K562 (cell line): ENCODE results near the gene EEF2K. TPM values are rescaled to one million over a fixed set of nuclear protein-coding genes. Genes with fewer than 3 reads are reported as not detected.

Experiments used
- ATAC-seq: fragments of 200-7000 bp; cut with Tn5 transposase; 3 replicates; pipeline ENCODE4 v1.9.1; 2020; ENCODE audit warnings: moderate library complexity
- BruUV-seq: library from RNA; stranded (reverse); fragments of 400-500 nt; replicated peaks from 2 replicates; lab custom pipeline; 2021; lab: Mats Ljungman, UMichigan
- CTCF ChIA-PET: fragments of 300-600 bp; formaldehyde crosslinking; extraction: SDS; loops from one replicate; lab custom pipeline; 2021; ENCODE audit warnings: low intra/inter-chr PET ratio; lab: Yijun Ruan, JAX
- POLR2A ChIA-PET: fragments of 300-600, 350-650 bp; sonication (Branson Sonifier 250); formaldehyde crosslinking; extraction: SDS; loops from one replicate; lab custom pipeline; 2021; ENCODE audit warnings: antibody characterized with exemption, inconsistent platforms; lab: Yijun Ruan, JAX
- DNase-seq, 4 experiments: peaks; one replicate each; pipeline versions ENCODE4 v3.0.0 to v3.0.0-alpha.2; 2011 to 2018; ENCODE audit warnings: low spot score in 3 of 4, mixed read lengths in 3 of 4; ENCODE audit errors: extremely low read depth in 1 of 4
- FAIRE-seq: peaks from 2 replicates; lab custom pipeline; 2011; peaks lifted over from hg19 to GRCh38; lab: Jason Lieb, UNC
- H2AFZ ChIP-seq: 2 replicates; pipeline ENCODE4 v1.6.0; 2011; ENCODE audit warnings: low read depth, low read length, control low read depth, inconsistent platforms
- H3K27ac ChIP-seq: fragments of 200-600 bp; 3 replicates; pipeline ENCODE4 v1.8.0; 2011; ENCODE audit warnings: low read depth, mild to moderate bottlenecking, control low read depth, inconsistent platforms, low read length, moderate library complexity, mixed read lengths; ENCODE audit errors: extremely low read depth
- H3K27me3 ChIP-seq, 2 experiments: fragments of 300-600 bp in 1 of 2; 2 replicates in 1 of 2; 3 replicates in 1 of 2; pipeline versions ENCODE4 v1.6.0 to v1.8.0; 2011; ENCODE audit warnings: inconsistent platforms in 2 of 2, low read length in 2 of 2, mild to moderate bottlenecking in 1 of 2, mixed read lengths in 1 of 2, moderate library complexity in 1 of 2; ENCODE audit not compliant: control insufficient read depth in 2 of 2, insufficient read depth in 2 of 2
- H3K36me3 ChIP-seq: fragments of 300-600 bp; 3 replicates; pipeline ENCODE4 v1.8.0; 2011; ENCODE audit warnings: mild to moderate bottlenecking, low read length, inconsistent platforms; ENCODE audit not compliant: control insufficient read depth, insufficient read depth
- H3K4me1 ChIP-seq, 2 experiments: fragments of 200-600 bp in 1 of 2; replicated peaks in 1 of 2; 2 replicates in 1 of 2; 3 replicates in 1 of 2; pipeline versions ENCODE4 v1.5.1 to v1.8.0; 2011; ENCODE audit warnings: inconsistent platforms in 2 of 2, low read length in 2 of 2, mild to moderate bottlenecking in 1 of 2, mixed read lengths in 1 of 2, moderate library complexity in 1 of 2; ENCODE audit not compliant: control insufficient read depth in 2 of 2, insufficient read depth in 2 of 2
- H3K4me2 ChIP-seq: 2 replicates; pipeline ENCODE4 v1.6.1; 2011; ENCODE audit warnings: low read length, control low read depth, inconsistent platforms, mixed read lengths; ENCODE audit not compliant: insufficient read depth
- H3K4me3 ChIP-seq: fragments of 200-600 bp; sonication (generic), shearing (Covaris generic); 2 replicates; pipeline ENCODE4 v1.5.1; 2016; ENCODE audit warnings: control low read depth, inconsistent platforms
- H3K79me2 ChIP-seq: fragments of 200-600 bp; 3 replicates; pipeline ENCODE4 v1.8.0; 2011; ENCODE audit warnings: low read length, inconsistent platforms; ENCODE audit not compliant: control insufficient read depth, insufficient read depth
- H3K9ac ChIP-seq, 2 experiments: 2 replicates each; pipeline versions ENCODE4 v1.6.0 to v1.6.1; 2011; ENCODE audit warnings: low read depth in 2 of 2, low read length in 2 of 2, control low read depth in 1 of 2, inconsistent platforms in 1 of 2, mild to moderate bottlenecking in 1 of 2, mixed read lengths in 1 of 2; ENCODE audit not compliant: insufficient read depth in 1 of 2
- H3K9me1 ChIP-seq: one replicate; pipeline ENCODE4 v1.6.0; 2011; ENCODE audit warnings: inconsistent platforms, mild to moderate bottlenecking, low read length, moderate library complexity; ENCODE audit not compliant: control insufficient read depth, insufficient read depth
- H3K9me3 ChIP-seq: replicated peaks from 2 replicates; pipeline ENCODE4 v1.5.1; 2011; ENCODE audit warnings: low read depth, low read length, inconsistent platforms; ENCODE audit not compliant: control insufficient read depth, insufficient read depth
- H4K20me1 ChIP-seq: replicated peaks from 2 replicates; pipeline ENCODE4 v1.6.1; 2011; ENCODE audit warnings: low read length, inconsistent platforms, mixed read lengths; ENCODE audit not compliant: control insufficient read depth, insufficient read depth
- BCOR ChIP-seq: fragments of 450-650 bp; IDR thresholded peaks from 2 replicates; pipeline ENCODE4 v1.6.1; 2016
- BDP1 ChIP-seq: IDR thresholded peaks from 3 replicates; pipeline ENCODE4 v1.6.1; 2011; ENCODE audit not compliant: insufficient read length, insufficient read depth
- CBX2 ChIP-seq: fragments of 200-600 bp; sonication (generic); IDR thresholded peaks from one replicate; pipeline ENCODE4 v1.6.1; 2012; ENCODE audit warnings: mild to moderate bottlenecking, low read length, inconsistent platforms; ENCODE audit not compliant: insufficient read depth, poor library complexity, severe bottlenecking
- CHD1 ChIP-seq: fragments of 200-600 bp; sonication (generic); IDR thresholded peaks from one replicate; pipeline ENCODE4 v1.6.1; 2012; ENCODE audit warnings: mild to moderate bottlenecking, moderate library complexity, low read length, inconsistent platforms
- ETS2 ChIP-seq: IDR thresholded peaks from 2 replicates; pipeline ENCODE4 v1.6.1; 2016; ENCODE audit warnings: borderline replicate concordance, missing genetic modification characterization, mild to moderate bottlenecking, moderate library complexity, missing compliant biosample characterization; ENCODE audit not compliant: poor library complexity, severe bottlenecking
- HDAC2 ChIP-seq: fragments of 450-650 bp; IDR thresholded peaks from 2 replicates; pipeline ENCODE4 v1.6.1; 2016; ENCODE audit warnings: mild to moderate bottlenecking
- JUNB ChIP-seq: fragments of 450-650 bp; formaldehyde crosslinking; conservative IDR thresholded peaks from 2 replicates; pipeline ENCODE4 v1.4.0; 2020; ENCODE audit warnings: mild to moderate bottlenecking
- NEUROD1 ChIP-seq: fragments of 150-350 bp; IDR thresholded peaks from 2 replicates; pipeline ENCODE4 v1.6.1; 2014; ENCODE audit warnings: borderline replicate concordance, low read length, low read depth; ENCODE audit not compliant: partially characterized antibody
- NR2C1 ChIP-seq, 2 experiments: fragments of 450-650 bp; IDR thresholded peaks; 2 replicates each; pipeline ENCODE4 v1.6.1; 2017; ENCODE audit warnings: mild to moderate bottlenecking in 2 of 2, antibody characterized with exemption in 1 of 2, inconsistent platforms in 1 of 2, missing compliant biosample characterization in 1 of 2, missing genetic modification characterization in 1 of 2
- POLR2G ChIP-seq: fragments of 200-400 bp; formaldehyde crosslinking; IDR thresholded peaks from 2 replicates; pipeline ENCODE4 v1.6.1; 2017; ENCODE audit warnings: low read depth, mild to moderate bottlenecking, antibody characterized with exemption, low read length, moderate library complexity
- RAD21 ChIP-seq, 2 experiments: fragments of 250-450 bp in 1 of 2; fragments of 450-650 bp in 1 of 2; sonication (Bioruptor Pico) in 1 of 2; formaldehyde crosslinking in 1 of 2; IDR thresholded peaks in 1 of 2; conservative IDR thresholded peaks in 1 of 2; 2 replicates each; pipeline versions ENCODE4 v1.4.0 to v1.8.0; 2020 to 2022; ENCODE audit warnings: mild to moderate bottlenecking in 2 of 2, moderate library complexity in 1 of 2
- RBFOX2 ChIP-seq: fragments of 200-400 bp; formaldehyde crosslinking; IDR thresholded peaks from 2 replicates; pipeline ENCODE4 v1.6.1; 2017; ENCODE audit warnings: low read depth, mild to moderate bottlenecking, low read length, moderate library complexity
- SMARCA4 ChIP-seq: fragments of 450-650 bp; IDR thresholded peaks from 2 replicates; pipeline ENCODE4 v1.6.1; 2016
- TAF1 ChIP-seq: IDR thresholded peaks from 2 replicates; pipeline ENCODE4 v1.6.1; 2011; ENCODE audit warnings: mild to moderate bottlenecking, low read length, moderate library complexity; ENCODE audit not compliant: insufficient read depth, control insufficient read depth, severe bottlenecking; ENCODE audit errors: extremely low read depth
- TRIM28 ChIP-seq: fragments of 450-650 bp; IDR thresholded peaks from 2 replicates; pipeline ENCODE4 v1.6.1; 2017
- WHSC1 ChIP-seq: IDR thresholded peaks from one replicate; pipeline ENCODE4 v1.6.1; 2012; ENCODE audit warnings: low read length, control low read depth, inconsistent platforms
- ZBTB7A ChIP-seq: IDR thresholded peaks from 2 replicates; pipeline ENCODE4 v1.6.1; 2011; ENCODE audit warnings: low read depth, mild to moderate bottlenecking, low read length, moderate library complexity, borderline replicate concordance; ENCODE audit not compliant: control insufficient read depth
- ZKSCAN1 ChIP-seq: fragments of 150-350 bp; IDR thresholded peaks from 2 replicates; pipeline ENCODE4 v1.6.1; 2016; ENCODE audit warnings: low read depth, low read length
- ZNF140 ChIP-seq: fragments of 250-450 bp; sonication (Bioruptor Pico); IDR thresholded peaks from 2 replicates; pipeline ENCODE4 v1.8.0; 2021; ENCODE audit warnings: moderate library complexity, mild to moderate bottlenecking, inconsistent platforms
- ZNF165 ChIP-seq: fragments of 250-450 bp; sonication (Bioruptor Pico); IDR thresholded peaks from 2 replicates; pipeline ENCODE4 v1.4.0; 2020; ENCODE audit warnings: borderline replicate concordance
- ZNF23 ChIP-seq: fragments of 250-450 bp; sonication (Bioruptor Pico); IDR thresholded peaks from 2 replicates; pipeline ENCODE4 v1.4.0; 2020; ENCODE audit warnings: mild to moderate bottlenecking
- WGBS: fragments of 100-300 bp; shearing (Covaris generic); methylation state at CpG from one replicate; pipeline ENCODE4 v1.1.6; 2016; ENCODE audit warnings: low coverage, mixed read lengths; ENCODE audit not compliant: insufficient coverage; ENCODE audit errors: missing lambda C conversion rate; 5-methylcytosine and 5-hydroxymethylcytosine counted together
- in situ Hi-C: fragments of 300-500 bp; cut with MboI; formaldehyde crosslinking; loops from 4 replicates; pipeline ENCODE4 v1.15.0; 2018; ENCODE audit warnings: inconsistent platforms, mixed read lengths
- intact Hi-C: fragments of 100-400 bp; cut with micrococcal nuclease; formaldehyde crosslinking; loops from 2 replicates; pipeline ENCODE4 v1.14.2; 2022
- polyA plus RNA-seq, 8 experiments: library from polyadenylated mRNA; depleted of rRNA in 4 of 8; stranded (reverse) in 5 of 8; unstranded in 3 of 8; fragments of >200 nt; fragmentation: Nextera tagmentation in 2 of 8; fragmentation: Illumina TruSeq in 1 of 8; extraction: Ambion mirVana in 2 of 8; extraction: Trizol in 1 of 8; gene quantifications; 2 replicates each; pipeline versions ENCODE4 v1.2.1 to v1.2.3, GENCODE V29; 2011 to 2014; ENCODE audit warnings: inconsistent platforms in 1 of 8, missing spikeins in 1 of 8
- total RNA-seq, 7 experiments: library from RNA; depleted of rRNA in 6 of 7; stranded (reverse); fragments of >200 nt in 6 of 7; fragmentation: Illumina TruSeq in 2 of 7; extraction: Trizol in 2 of 7; gene quantifications; 2 replicates each; pipeline versions ENCODE4 v1.2.1 to v1.2.3, GENCODE V29; 2011 to 2021; ENCODE audit warnings: low replicate concordance in 1 of 7

EEF2K gene
- total and polyA plus RNA-seq, 9 of the 15 experiments (the other 6 are each of a cell fraction or from before 2014, with no cell fraction given), result 3.0 to 35.2 (median 12.2) TPM

GRCh38 chr16:22265351-22265750 is 59.3 kb downstream of the EEF2K start (continued):
- TF ChIP-seq ZKSCAN1, result no peak
- no peak for TF ChIP-seq ETS2
- no peak for TF ChIP-seq SMARCA4
- no peak for TF ChIP-seq TAF1
- no peak for TF ChIP-seq ZBTB7A
- no peak for TF ChIP-seq HDAC2
- TF ChIP-seq ZNF23 (CRISPR knock-in tag), result no peak
- TF ChIP-seq ZNF140 (CRISPR knock-in tag), result no peak
- no peak for TF ChIP-seq NEUROD1
- no peak for TF ChIP-seq CBX2
- no peak for TF ChIP-seq WHSC1
- TF ChIP-seq CHD1, result no peak
- no peak for TF ChIP-seq RAD21 (CRISPR knock-in tag; conservative IDR thresholded peaks at IDR 0.05 in 1 of 2, IDR thresholded peaks at IDR 0.05 in 1 of 2)
- TF ChIP-seq, all 486 proteins: peak for 0

GRCh38 chr16:22266546-22266945 is 60.5 kb downstream of the EEF2K start:
- no peak overlapping the region for H2AFZ ChIP-seq
- no peaks in the 10 kb centered on the region for H3K9me3 ChIP-seq
- no peak overlapping the region for H3K4me2 ChIP-seq
- H4K20me1 ChIP-seq, result no peaks in the 10 kb centered on the region
- CTCF ChIA-PET, result no interaction called here
- BruUV-seq, result no TSS peak
- H3K9me1 ChIP-seq, result no peaks in the 10 kb centered on the region
- no peak overlapping the region for H3K4me3 ChIP-seq
- in situ Hi-C loops, result no loop called here
- no peak for TF ChIP-seq NR2C1 (IDR thresholded peaks at IDR 0.05)
- no peak for TF ChIP-seq NR2C1 (tag; IDR thresholded peaks at IDR 0.05)
- no peak for TF ChIP-seq ZNF140 (CRISPR knock-in tag)
- TF ChIP-seq BDP1, result no peak
- TF ChIP-seq POLR2G, result peak; percentile 46; the same call in 1 of the 2 replicates
- TF ChIP-seq JUNB (CRISPR knock-in tag), result no peak
- no peak for TF ChIP-seq ZNF165 (CRISPR knock-in tag)
- no peak for TF ChIP-seq BCOR
- TF ChIP-seq RBFOX2, result no peak
- no peak for TF ChIP-seq TRIM28
- TF ChIP-seq, all 486 proteins: peak for 1
- DNase-seq (no peak), ATAC-seq (no peak), FAIRE-seq (no peak)
- Histone ChIP-seq H3K27ac (no peak overlapping the region), H3K79me2 (no peaks in the 10 kb centered on the region), H3K4me1 (peaks cover 0 to 5% of the 10 kb centered on the region in 2 experiments; a peak in 2 of 5 replicates), H3K27me3 (no peaks in the 10 kb centered on the region), H3K9ac (no peak overlapping the region), H3K36me3 (peaks cover 78% of the 10 kb centered on the region; the same call in 2 of the 3 replicates)
- WGBS, result 95% methylated on average over 13 of the region's 19 CpGs
- POLR2A ChIA-PET, result no interaction called here
- intact Hi-C loops, result no loop called here
